Measurements from ENCODE around the gene CTNNA3. TPM values are rescaled to one million over a fixed set of nuclear protein-coding genes. Genes with fewer than 3 reads are reported as not detected.

CTNNA3 gene
- total RNA-seq, 6 experiments from 2014 or later: 0.19 to 3.6 (median 1.2) TPM

DNA sequence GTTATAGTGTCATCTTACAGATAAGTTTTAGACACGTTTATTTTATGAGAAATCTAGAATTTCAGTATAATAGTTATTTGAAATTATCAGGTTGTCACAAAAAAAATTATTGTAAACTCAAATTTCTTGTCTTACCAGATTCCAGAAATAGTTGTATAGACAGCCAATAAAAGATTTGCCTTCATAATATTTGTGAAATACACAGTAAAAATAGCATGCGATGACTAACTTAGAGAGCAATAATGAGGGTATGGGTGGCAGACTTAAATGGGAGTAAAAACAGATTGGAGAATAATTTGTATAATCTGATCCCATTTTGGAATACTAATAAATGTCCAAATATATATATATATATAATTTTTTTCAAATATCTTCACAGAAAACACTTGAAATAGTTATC, 1457.7 kb downstream of the CTNNA3 start:
- Histone ChIP-seq H3K36me3 (no peaks in the 10 kb centered on the region), H3K9me3 (no peaks in the 10 kb centered on the region), H3K27me3 (no peaks in the 10 kb centered on the region), H3K4me3 (no peak overlapping the region), H3K27ac (no peak overlapping the region), H3K4me1 (no peaks in the 10 kb centered on the region)
- no peak for DNase-seq
- 82% methylated on average over 2 of the region's 2 CpGs for WGBS (ENCODE audit: insufficient coverage, low coverage, low lambda C conversion rate, missing lambda C conversion rate)
- ATAC-seq: no peak
- no peak for TF ChIP-seq POLR2A (IDR thresholded peaks at IDR 0.05)
- intact Hi-C loops (cut with DNase I): no loop called here

DNA sequence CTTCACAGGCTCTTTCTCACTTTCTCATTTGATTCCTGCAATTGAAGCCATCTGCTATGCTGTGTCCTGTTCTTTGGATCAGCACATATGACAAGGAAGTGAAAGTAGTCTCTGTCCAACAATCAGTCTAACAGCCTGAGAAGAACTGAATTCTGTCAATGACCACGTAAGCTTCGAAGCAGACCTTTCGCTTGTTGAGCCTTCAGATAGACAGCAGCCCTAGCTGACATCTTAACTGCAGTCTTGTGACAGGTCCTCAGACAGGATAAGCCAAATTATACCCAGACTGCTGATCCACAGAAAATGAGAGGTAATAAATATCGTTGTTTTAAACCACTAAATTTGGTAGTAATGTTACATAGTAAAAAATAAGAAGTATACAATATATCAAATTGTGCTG, 1461.1 kb downstream of the CTNNA3 start:
- Histone ChIP-seq H3K4me1 (no peaks in the 10 kb centered on the region), H3K9me3 (peaks cover 0 to 3% (median 0%) of the 10 kb centered on the region in 4 donors), H3K4me3 (no peak overlapping the region), H3K36me3 (no peaks in the 10 kb centered on the region), H3K27ac (no peak overlapping the region), H3K27me3 (no peaks in the 10 kb centered on the region)
- ATAC-seq (no peak), DNase-seq (no peak)
- intact Hi-C loops (cut with DNase I): no loop called here
- TF ChIP-seq, protein P1, sequence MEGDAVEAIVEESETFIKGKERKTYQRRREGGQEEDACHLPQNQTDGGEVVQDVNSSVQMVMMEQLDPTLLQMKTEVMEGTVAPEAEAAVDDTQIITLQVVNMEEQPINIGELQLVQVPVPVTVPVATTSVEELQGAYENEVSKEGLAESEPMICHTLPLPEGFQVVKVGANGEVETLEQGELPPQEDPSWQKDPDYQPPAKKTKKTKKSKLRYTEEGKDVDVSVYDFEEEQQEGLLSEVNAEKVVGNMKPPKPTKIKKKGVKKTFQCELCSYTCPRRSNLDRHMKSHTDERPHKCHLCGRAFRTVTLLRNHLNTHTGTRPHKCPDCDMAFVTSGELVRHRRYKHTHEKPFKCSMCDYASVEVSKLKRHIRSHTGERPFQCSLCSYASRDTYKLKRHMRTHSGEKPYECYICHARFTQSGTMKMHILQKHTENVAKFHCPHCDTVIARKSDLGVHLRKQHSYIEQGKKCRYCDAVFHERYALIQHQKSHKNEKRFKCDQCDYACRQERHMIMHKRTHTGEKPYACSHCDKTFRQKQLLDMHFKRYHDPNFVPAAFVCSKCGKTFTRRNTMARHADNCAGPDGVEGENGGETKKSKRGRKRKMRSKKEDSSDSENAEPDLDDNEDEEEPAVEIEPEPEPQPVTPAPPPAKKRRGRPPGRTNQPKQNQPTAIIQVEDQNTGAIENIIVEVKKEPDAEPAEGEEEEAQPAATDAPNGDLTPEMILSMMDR (IDR thresholded peaks at IDR 0.05): no peak
- TF ChIP-seq POLR2A (IDR thresholded peaks at IDR 0.05): no peak
- WGBS (ENCODE audit: insufficient coverage, low coverage, low lambda C conversion rate, missing lambda C conversion rate): 97% methylated on average over 4 of the region's 4 CpGs

DNA sequence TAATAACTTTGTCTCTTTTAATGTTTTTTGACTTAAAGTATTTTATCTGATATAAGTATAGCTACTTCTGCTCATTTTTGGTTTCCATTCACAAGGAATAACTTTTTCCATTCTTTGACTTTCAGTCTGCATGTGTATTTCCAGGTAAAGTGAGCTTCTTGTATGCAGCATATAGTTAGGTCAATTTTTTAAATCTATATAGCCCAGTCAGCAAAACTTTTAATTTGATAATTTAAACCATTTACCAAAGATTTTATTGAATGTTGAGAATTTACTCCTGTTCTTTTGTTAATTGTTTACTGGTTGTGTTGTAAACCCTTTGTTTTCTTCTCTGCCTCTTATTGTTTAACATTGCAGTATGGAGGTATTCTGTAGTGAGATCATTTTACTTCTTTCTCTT, 1467.1 kb downstream of the CTNNA3 start:
- TF ChIP-seq, protein P1 (IDR thresholded peaks at IDR 0.05): no peak
- TF ChIP-seq POLR2A (IDR thresholded peaks at IDR 0.05): no peak
- Histone ChIP-seq H3K36me3 (no peaks in the 10 kb centered on the region), H3K4me3 (no peak overlapping the region), H3K9me3 (peaks cover 0 to 8% (median 0%) of the 10 kb centered on the region in 4 donors), H3K4me1 (no peaks in the 10 kb centered on the region), H3K27ac (no peak overlapping the region), H3K27me3 (no peaks in the 10 kb centered on the region)
- DNase-seq (no peak), ATAC-seq (no peak)
- intact Hi-C loops (cut with DNase I): no loop called here

DNA sequence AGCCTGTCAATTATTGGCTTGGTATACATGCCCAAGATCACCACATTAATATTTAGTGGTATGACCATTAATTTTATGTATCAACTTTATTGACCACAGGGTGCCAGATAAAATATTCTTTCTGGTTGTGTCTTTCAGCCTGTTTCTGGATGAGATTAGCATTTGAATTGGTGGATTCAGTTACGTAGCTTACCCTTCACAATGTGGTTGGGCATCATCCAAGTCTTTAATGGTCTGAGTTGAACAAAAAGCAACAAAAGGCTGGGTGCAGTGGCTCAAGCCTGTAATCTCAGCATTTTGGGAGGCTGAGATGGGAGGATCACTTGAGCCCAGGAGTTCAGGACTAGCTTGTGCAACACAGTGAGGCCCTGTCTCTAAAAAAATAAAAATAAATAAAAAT, 1472.3 kb downstream of the CTNNA3 start:
- Histone ChIP-seq H3K27me3 (no peaks in the 10 kb centered on the region), H3K9me3 (no peaks in the 10 kb centered on the region), H3K4me1 (no peaks in the 10 kb centered on the region), H3K27ac (no peak overlapping the region), H3K4me3 (no peak overlapping the region), H3K36me3 (no peaks in the 10 kb centered on the region)
- ATAC-seq (no peak), DNase-seq (no peak)
- intact Hi-C loops (cut with DNase I): no loop called here
- no peak for TF ChIP-seq POLR2A (IDR thresholded peaks at IDR 0.05)
- TF ChIP-seq, protein P1 (IDR thresholded peaks at IDR 0.05): no peak
- whole genome bisulfite sequencing (ENCODE audit: insufficient coverage, low coverage, low lambda C conversion rate, missing lambda C conversion rate): 90% methylated on average over 1 of the region's 1 CpG

DNA sequence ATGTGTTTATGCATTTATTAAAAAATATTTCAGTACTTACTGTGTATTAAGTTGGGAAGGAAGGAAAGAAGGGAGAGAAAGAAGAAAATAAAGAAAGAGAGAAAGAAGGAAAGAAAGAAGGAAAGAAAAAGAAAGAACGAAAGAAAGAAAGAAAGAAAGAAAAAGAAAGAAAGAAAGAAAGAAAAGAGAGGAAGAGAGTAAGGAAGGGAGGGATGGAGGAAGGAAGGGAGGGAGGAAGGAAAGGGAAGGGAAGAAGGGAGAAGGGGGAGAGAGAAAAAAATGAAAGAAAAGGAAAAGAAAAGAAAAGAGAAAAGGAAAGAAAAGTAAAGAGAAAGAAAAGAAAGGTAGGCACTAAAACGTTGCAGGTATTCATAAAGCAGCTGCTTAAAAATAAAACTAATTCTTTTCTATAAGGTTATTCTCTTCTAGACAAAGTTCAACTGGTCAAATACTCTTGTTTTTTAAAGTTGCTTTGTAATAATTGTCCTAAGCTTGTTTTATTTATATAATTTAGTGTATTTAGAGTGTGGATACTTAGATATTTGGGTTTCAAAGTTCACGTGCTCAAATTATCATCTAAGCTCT, 1473.4 kb downstream of the CTNNA3 start:
- intact Hi-C loops (cut with DNase I): no loop called here
- Histone ChIP-seq H3K36me3 (no peaks in the 10 kb centered on the region), H3K27ac (no peak overlapping the region), H3K4me1 (no peaks in the 10 kb centered on the region), H3K27me3 (no peaks in the 10 kb centered on the region), H3K9me3 (no peaks in the 10 kb centered on the region), H3K4me3 (no peak overlapping the region)
- ATAC-seq (no peak), DNase-seq (no peak)
- 73% methylated on average over 3 of the region's 3 CpGs for WGBS (ENCODE audit: insufficient coverage, low coverage, low lambda C conversion rate, missing lambda C conversion rate)
- TF ChIP-seq POLR2A (IDR thresholded peaks at IDR 0.05): no peak
- TF ChIP-seq, protein P1 (IDR thresholded peaks at IDR 0.05): no peak

All from right lobe of liver (tissue), 6 donors.